Bronchial epithelial cell (primary cell): ENCODE measurements around the gene ALS2CL. TPM values are rescaled to one million over a fixed set of nuclear protein-coding genes. Genes with fewer than 3 reads are reported as not detected.
A peak's percentile ranks its signal among the peaks of the same experiment; 100 is the strongest.

Source experiments
- DNase-seq: peaks from one replicate; pipeline ENCODE4 v3.0.0-alpha.2; 2010; ENCODE audit warnings: low read depth
- FAIRE-seq: peaks from 2 replicates; lab custom pipeline; 2011; peaks lifted over from hg19 to GRCh38; lab: Jason Lieb, UNC
- H3K27me3 ChIP-seq: 2 replicates; pipeline ENCODE4 v1.5.1; 2011; ENCODE audit warnings: low read length; ENCODE audit not compliant: control insufficient read depth, insufficient read depth
- H3K36me3 ChIP-seq: 2 replicates; pipeline ENCODE4 v1.5.1; 2011; ENCODE audit warnings: low read length; ENCODE audit not compliant: control insufficient read depth, insufficient read depth
- H3K4me3 ChIP-seq: 2 replicates; pipeline ENCODE4 v1.5.1; 2011; ENCODE audit warnings: mild to moderate bottlenecking, low read depth, low read length, control low read depth
- total RNA-seq: library from RNA; depleted of rRNA; stranded (reverse); fragments of >200 nt; gene quantifications from 2 replicates; pipeline ENCODE4 v1.2.1, GENCODE V29; 2014
- TF ChIP-seq, protein P1 (sequence below): IDR thresholded peaks from 2 replicates; pipeline ENCODE4 v1.5.1; 2011; ENCODE audit warnings: mild to moderate bottlenecking, moderate library complexity, low read length, control low read depth, inconsistent platforms; ENCODE audit not compliant: insufficient read depth, severe bottlenecking

ALS2CL gene
- total RNA-seq, 1 donor from 2014 or later: 163 TPM

DNA sequence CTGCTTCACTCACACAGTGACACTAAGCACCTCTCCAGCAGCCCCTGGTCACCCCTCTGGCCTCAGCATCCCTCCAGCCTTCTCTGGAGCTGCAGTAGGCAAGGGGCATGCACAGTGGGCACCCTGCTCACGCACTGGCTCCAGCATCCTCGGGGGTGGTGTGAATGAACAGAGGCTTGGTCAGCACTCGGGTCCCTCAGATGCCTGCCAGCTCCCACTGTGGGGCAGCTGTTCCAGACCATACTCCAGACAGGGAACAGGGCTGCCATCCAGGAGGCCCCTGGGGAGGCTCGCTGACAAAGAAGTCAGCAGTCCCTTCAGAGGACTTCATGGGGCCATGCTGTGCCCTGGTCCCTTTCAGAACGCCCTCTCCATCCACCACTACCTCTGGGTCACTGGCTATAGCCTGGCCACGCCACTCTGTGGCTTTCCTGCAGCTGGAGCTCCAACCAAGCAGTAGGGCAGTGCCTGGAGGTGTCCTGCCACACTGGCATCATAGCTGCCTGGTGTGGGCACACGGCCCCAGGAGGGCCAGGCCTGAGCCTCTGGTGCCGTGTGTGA lies 26.3 kb downstream of the ALS2CL start:
- DNase-seq (no peak), FAIRE-seq (peak; percentile 52)
- TF ChIP-seq, protein P1, sequence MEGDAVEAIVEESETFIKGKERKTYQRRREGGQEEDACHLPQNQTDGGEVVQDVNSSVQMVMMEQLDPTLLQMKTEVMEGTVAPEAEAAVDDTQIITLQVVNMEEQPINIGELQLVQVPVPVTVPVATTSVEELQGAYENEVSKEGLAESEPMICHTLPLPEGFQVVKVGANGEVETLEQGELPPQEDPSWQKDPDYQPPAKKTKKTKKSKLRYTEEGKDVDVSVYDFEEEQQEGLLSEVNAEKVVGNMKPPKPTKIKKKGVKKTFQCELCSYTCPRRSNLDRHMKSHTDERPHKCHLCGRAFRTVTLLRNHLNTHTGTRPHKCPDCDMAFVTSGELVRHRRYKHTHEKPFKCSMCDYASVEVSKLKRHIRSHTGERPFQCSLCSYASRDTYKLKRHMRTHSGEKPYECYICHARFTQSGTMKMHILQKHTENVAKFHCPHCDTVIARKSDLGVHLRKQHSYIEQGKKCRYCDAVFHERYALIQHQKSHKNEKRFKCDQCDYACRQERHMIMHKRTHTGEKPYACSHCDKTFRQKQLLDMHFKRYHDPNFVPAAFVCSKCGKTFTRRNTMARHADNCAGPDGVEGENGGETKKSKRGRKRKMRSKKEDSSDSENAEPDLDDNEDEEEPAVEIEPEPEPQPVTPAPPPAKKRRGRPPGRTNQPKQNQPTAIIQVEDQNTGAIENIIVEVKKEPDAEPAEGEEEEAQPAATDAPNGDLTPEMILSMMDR: no peak
- Histone ChIP-seq H3K36me3 (peaks cover 13% of the 10 kb centered on the region), H3K27me3 (no peaks in the 10 kb centered on the region), H3K4me3 (no peak overlapping the region)

DNA sequence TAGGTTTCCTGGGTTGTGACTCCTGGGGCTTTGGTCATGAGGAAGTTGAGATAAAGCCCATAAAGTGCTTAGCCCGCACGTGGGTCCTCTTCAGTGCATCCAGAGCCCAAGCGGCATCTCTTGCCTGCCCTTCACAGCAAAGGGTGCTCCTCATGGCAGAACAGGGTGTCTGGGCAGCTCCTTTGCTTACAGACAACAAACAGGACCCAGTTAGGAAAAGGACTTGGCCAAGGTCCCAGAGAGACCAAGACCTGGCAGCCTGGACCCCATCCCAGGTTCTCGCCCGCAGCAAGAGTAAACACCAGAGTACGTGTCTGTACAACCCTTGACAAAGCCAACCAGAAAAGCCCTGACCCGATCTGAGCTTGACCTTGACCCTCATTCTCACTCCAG lies 27.0 kb downstream of the ALS2CL start:
- no peak for FAIRE-seq
- TF ChIP-seq, protein P1: no peak
- no peaks in the 10 kb centered on the region for H3K27me3 ChIP-seq
- DNase-seq: no peak
- no peak overlapping the region for H3K4me3 ChIP-seq
- H3K36me3 ChIP-seq: peaks cover 6% of the 10 kb centered on the region

DNA sequence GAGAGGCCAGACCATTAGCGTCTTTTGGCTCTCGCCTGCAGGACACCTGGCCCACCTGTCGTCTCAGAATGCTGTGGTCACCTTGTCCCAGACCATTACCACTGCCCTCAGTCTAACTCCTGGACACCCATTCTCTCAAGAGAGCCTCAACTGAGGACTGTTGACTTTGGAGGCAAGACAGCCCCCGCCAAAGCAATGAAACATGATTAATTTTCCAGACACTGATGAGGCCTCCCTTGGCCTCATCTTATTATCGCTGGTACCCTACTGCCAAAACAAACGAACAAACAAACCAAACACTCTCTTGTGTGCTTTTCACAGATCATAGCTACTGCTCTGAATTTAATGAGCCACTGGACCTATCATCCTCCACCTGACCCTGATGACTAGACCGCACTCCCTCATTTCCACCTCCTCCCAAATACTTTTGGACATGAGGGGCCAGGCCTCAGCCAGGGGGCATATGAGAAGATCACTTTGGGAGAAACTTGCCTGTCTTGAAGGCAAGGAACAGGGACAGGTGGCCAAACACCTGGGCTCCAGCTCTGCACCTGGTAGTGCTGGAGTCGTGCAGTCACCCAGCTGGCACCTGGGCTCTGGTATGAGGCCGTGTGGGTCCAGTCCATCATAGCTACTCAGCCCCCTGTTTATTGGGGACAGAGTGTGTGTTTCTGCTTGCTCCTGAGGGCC lies 27.6 kb downstream of the ALS2CL start:
- FAIRE-seq (peak; percentile 50), DNase-seq (no peak)
- no peak overlapping the region for H3K4me3 ChIP-seq
- no peaks in the 10 kb centered on the region for H3K27me3 ChIP-seq
- peaks cover 2% of the 10 kb centered on the region for H3K36me3 ChIP-seq
- TF ChIP-seq, protein P1: no peak

DNA sequence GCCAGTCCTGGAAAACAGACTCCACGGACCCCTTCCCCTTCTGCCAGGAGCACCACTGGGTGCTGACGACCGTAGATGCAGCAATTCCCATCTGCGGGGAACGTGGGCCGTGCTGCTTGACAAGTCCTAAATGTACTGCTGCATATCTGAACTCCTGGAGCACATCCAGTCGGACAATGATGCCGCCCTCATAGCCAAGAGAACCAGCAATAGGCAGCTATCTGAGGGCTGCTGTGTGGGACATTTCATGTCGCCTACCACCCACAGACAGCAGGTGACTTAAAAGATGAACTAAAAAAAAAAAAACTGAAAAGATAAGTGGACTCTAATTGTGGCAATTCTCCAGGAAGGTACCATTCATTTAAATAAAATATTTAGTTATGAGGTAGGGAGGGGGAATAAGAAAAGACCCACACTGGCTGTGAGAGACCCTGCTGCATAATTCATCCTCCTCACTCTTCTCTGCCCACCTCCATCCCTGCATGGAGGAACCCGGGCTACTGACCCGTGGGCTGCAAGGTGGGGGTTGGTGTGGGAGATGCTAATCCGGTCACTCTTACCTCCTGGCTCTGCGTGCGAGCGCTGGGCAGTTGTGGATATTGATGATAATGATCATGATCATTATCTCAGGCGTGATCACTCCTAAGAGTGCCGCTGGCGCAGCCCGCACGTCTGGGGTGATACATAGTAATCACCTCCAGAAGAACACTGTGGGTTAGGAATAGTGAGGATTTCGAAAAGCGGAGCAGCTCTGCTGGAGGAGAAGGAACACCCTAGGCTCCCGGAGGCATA lies 28.3 kb downstream of the ALS2CL start:
- Histone ChIP-seq H3K36me3 (no peaks in the 10 kb centered on the region), H3K27me3 (no peaks in the 10 kb centered on the region), H3K4me3 (no peak overlapping the region)
- DNase-seq (no peak), FAIRE-seq (peak; percentile 43)
- TF ChIP-seq, protein P1: no peak

DNA sequence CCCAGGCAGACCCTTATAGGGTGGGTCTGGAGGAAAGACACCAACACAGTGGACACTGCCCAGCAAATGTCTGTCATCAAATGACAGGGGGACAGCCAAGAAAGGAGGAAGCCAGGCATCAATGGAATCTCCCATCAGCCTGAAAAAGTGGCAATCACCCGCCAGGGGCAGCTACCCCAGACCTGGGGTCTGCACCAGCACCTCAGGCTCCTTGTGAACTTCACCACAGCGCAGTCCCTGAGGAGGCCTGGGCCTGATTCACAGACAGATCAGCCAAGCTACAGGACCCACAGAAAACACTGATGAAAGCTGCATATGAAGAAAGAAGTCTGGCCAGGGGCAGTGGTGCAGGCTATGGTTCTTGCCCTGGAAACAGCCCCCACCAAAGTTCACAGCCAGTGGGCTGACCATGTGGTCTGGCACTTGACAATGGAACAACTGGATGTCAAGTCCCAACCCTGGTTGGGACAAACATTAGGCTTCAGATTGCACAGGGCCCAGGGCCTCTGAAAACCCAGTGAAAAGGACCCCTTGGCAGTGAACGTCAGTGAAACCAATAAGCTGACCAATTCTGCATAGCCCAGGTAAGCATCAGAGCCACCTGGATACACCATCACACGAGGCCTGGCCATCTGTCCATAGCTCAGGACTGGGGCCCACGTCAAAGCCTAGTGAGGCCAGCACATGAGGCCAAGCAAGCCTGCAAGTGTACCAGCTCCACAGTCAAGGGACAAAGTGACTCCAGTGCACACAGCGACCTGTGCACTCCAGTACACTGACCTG lies 29.1 kb downstream of the ALS2CL start:
- DNase-seq (no peak), FAIRE-seq (no peak)
- TF ChIP-seq, protein P1: no peak
- no peak overlapping the region for H3K4me3 ChIP-seq
- H3K27me3 ChIP-seq: no peaks in the 10 kb centered on the region
- H3K36me3 ChIP-seq: no peaks in the 10 kb centered on the region
